ENCODE results near the gene VTN.
A peak's percentile ranks its signal among the peaks of the same experiment; 100 is the strongest.

Gene VTN

GRCh38 chr17:28368915-28369683 lies 1.0 kb downstream of the VTN start:
- DNase-seq (ENCODE audit: low read depth) = no peak

GRCh38 chr17:28368306-28368831 lies 1.7 kb downstream of the VTN start:
- no peak for DNase-seq (ENCODE audit: low read depth)

- DNase-seq (ENCODE audit: low read depth) = no peak
These were observed 2.3 kb downstream of the VTN start for GRCh38 chr17:28367641-28368305.

GRCh38 chr17:28366605-28367004 lies 3.5 kb downstream of the VTN start:
- DNase-seq (ENCODE audit: low read depth) = no peak

- DNase-seq (ENCODE audit: low read depth) = no peak
These were observed 4.6 kb downstream of the VTN start for GRCh38 chr17:28365487-28365886.

- DNase-seq (ENCODE audit: low read depth) = no peak
These were observed 5.3 kb downstream of the VTN start, which contains the start of gene SEBOX for GRCh38 chr17:28364665-28365363. TSS of gene SEBOX (minus strand) at chr17:28365199. CDS start at chr17:28365151, 48 bp downstream.

- no peak for DNase-seq (ENCODE audit: low read depth)
These were observed 6.1 kb downstream of the VTN start for GRCh38 chr17:28363776-28364650.

- DNase-seq (ENCODE audit: low read depth) = no peak
These were observed 6.9 kb downstream of the VTN start for GRCh38 chr17:28363186-28363585.

- DNase-seq (ENCODE audit: low read depth) = no peak
These were observed 12.3 kb downstream of the VTN start for GRCh38 chr17:28357901-28358197.

- peak; percentile 95 for DNase-seq (ENCODE audit: low read depth)
These were observed 12.8 kb downstream of the VTN start, which contains the start of gene POLDIP2 for GRCh38 chr17:28357061-28357900. TSS of gene POLDIP2 (minus strand) at chr17:28357527. CDS start at chr17:28357448, 79 bp downstream.

GRCh38 chr17:28350271-28350670 lies 19.8 kb downstream of the VTN start:
- DNase-seq (ENCODE audit: low read depth) = no peak

GRCh38 chr17:28348979-28349378 lies 21.1 kb downstream of the VTN start:
- no peak for DNase-seq (ENCODE audit: low read depth)

- no peak for DNase-seq (ENCODE audit: low read depth)
These were observed 22.7 kb downstream of the VTN start for GRCh38 chr17:28347261-28347891.

GRCh38 chr17:28346746-28347246 lies 23.3 kb downstream of the VTN start:
- no peak for DNase-seq (ENCODE audit: low read depth)

- DNase-seq (ENCODE audit: low read depth) = no peak
These were observed 23.9 kb downstream of the VTN start for GRCh38 chr17:28346199-28346580.

- no peak for DNase-seq (ENCODE audit: low read depth)
These were observed 24.5 kb downstream of the VTN start for GRCh38 chr17:28345419-28346198.

GRCh38 chr17:28344435-28344901 lies 25.6 kb downstream of the VTN start:
- no peak for DNase-seq (ENCODE audit: low read depth)

GRCh38 chr17:28344011-28344410 lies 26.1 kb downstream of the VTN start:
- no peak for DNase-seq (ENCODE audit: low read depth)

- no peak for DNase-seq (ENCODE audit: low read depth)
These were observed 26.6 kb downstream of the VTN start for GRCh38 chr17:28343491-28343932.
